ENCODE results near the gene ASB18. TPM values are rescaled to one million over a fixed set of nuclear protein-coding genes. Genes with fewer than 3 reads are reported as not detected.
"Not testable (repeated sequence)": the region's sequence is repeated elsewhere in the genome, so short reads cannot be mapped to it uniquely, and the experiment has no call there.

The ASB18 gene
- total RNA-seq, 2 experiments from 2014 or later, result not detected

- DNase-seq; POLR2A ChIA-PET; H3K4me3 Mint-ChIP-seq; H3K27ac Mint-ChIP-seq; H3K27me3 Mint-ChIP-seq; CTCF ChIA-PET; H3K4me1 Mint-ChIP-seq; H3K36me3 Mint-ChIP-seq (ENCODE audit: low read depth): not testable (repeated sequence)
- H3K9me3 Mint-ChIP-seq, result peaks cover 13% of the 10 kb centered on the region
Measured at GRCh38 chr2:236269876-236270275, 5.7 kb upstream of the ASB18 start.

- H3K4me3 Mint-ChIP-seq, result no peak overlapping the region
- H3K27me3 Mint-ChIP-seq, result peaks cover 2% of the 10 kb centered on the region
- DNase-seq, result no peak
- H3K27ac Mint-ChIP-seq, result no peak overlapping the region
- peaks cover 8% of the 10 kb centered on the region for H3K9me3 Mint-ChIP-seq
- H3K4me1 Mint-ChIP-seq, result no peaks in the 10 kb centered on the region
- POLR2A ChIA-PET, result no interaction called here
- CTCF ChIA-PET, result no interaction called here
- no peaks in the 10 kb centered on the region for H3K36me3 Mint-ChIP-seq (ENCODE audit: low read depth)
Measured at GRCh38 chr2:236265675-236266074, 1.5 kb upstream of the ASB18 start.

- H3K4me1 Mint-ChIP-seq, result no peaks in the 10 kb centered on the region
- no peaks in the 10 kb centered on the region for H3K9me3 Mint-ChIP-seq
- ChIA-PET CTCF (no interaction called here), POLR2A (no interaction called here)
- DNase-seq, result no peak
- H3K36me3 Mint-ChIP-seq (ENCODE audit: low read depth), result no peaks in the 10 kb centered on the region
- peaks cover 2% of the 10 kb centered on the region for H3K27me3 Mint-ChIP-seq
- H3K4me3 Mint-ChIP-seq, result no peak overlapping the region
- H3K27ac Mint-ChIP-seq, result no peak overlapping the region
Measured at GRCh38 chr2:236262238-236262637, 2.0 kb downstream of the ASB18 start.

GRCh38 chr2:236261452-236261851 is 2.8 kb downstream of the ASB18 start:
- no peaks in the 10 kb centered on the region for H3K9me3 Mint-ChIP-seq
- no peaks in the 10 kb centered on the region for H3K36me3 Mint-ChIP-seq (ENCODE audit: low read depth)
- CTCF ChIA-PET, result no interaction called here
- peaks cover 2% of the 10 kb centered on the region for H3K27me3 Mint-ChIP-seq
- no peaks in the 10 kb centered on the region for H3K4me1 Mint-ChIP-seq
- no peak overlapping the region for H3K27ac Mint-ChIP-seq
- DNase-seq, result no peak
- no peak overlapping the region for H3K4me3 Mint-ChIP-seq
- POLR2A ChIA-PET, result no interaction called here

GRCh38 chr2:236259371-236259770 is 4.8 kb downstream of the ASB18 start:
- H3K4me1 Mint-ChIP-seq, result no peaks in the 10 kb centered on the region
- H3K27me3 Mint-ChIP-seq, result peaks cover 2% of the 10 kb centered on the region
- no peak overlapping the region for H3K27ac Mint-ChIP-seq

GRCh38 chr2:236257575-236257974 is 6.6 kb downstream of the ASB18 start:
- ChIA-PET CTCF (no interaction called here), POLR2A (no interaction called here)
- Mint-ChIP-seq H3K36me3 (ENCODE audit: low read depth) (no peaks in the 10 kb centered on the region), H3K4me1 (no peaks in the 10 kb centered on the region), H3K9me3 (no peaks in the 10 kb centered on the region), H3K27me3 (peaks cover 2% of the 10 kb centered on the region), H3K4me3 (no peak overlapping the region), H3K27ac (no peak overlapping the region)
- DNase-seq, result no peak

More at GRCh38 chr2:236259371-236259770, 4.8 kb downstream of the ASB18 start:
- ChIA-PET CTCF (no interaction called here), POLR2A (no interaction called here)
- H3K36me3 Mint-ChIP-seq (ENCODE audit: low read depth), result no peaks in the 10 kb centered on the region
- H3K9me3 Mint-ChIP-seq, result no peaks in the 10 kb centered on the region
- no peak for DNase-seq
- no peak overlapping the region for H3K4me3 Mint-ChIP-seq

- peaks cover 2% of the 10 kb centered on the region for H3K27me3 Mint-ChIP-seq
- DNase-seq, result no peak
- ChIA-PET CTCF (no interaction called here), POLR2A (no interaction called here)
- no peak overlapping the region for H3K27ac Mint-ChIP-seq
- H3K4me1 Mint-ChIP-seq, result no peaks in the 10 kb centered on the region
- no peaks in the 10 kb centered on the region for H3K36me3 Mint-ChIP-seq (ENCODE audit: low read depth)
- H3K4me3 Mint-ChIP-seq, result no peak overlapping the region
- H3K9me3 Mint-ChIP-seq, result no peaks in the 10 kb centered on the region
Measured at GRCh38 chr2:236257136-236257535, 7.1 kb downstream of the ASB18 start.

- CTCF ChIA-PET, result no interaction called here
- no peak overlapping the region for H3K27ac Mint-ChIP-seq
- H3K27me3 Mint-ChIP-seq, result peaks cover 2% of the 10 kb centered on the region
- POLR2A ChIA-PET, result no interaction called here
- H3K4me3 Mint-ChIP-seq, result no peak overlapping the region
- no peaks in the 10 kb centered on the region for H3K9me3 Mint-ChIP-seq
- no peaks in the 10 kb centered on the region for H3K4me1 Mint-ChIP-seq
- no peak for DNase-seq
- no peaks in the 10 kb centered on the region for H3K36me3 Mint-ChIP-seq (ENCODE audit: low read depth)
Measured at GRCh38 chr2:236256366-236256985, 7.7 kb downstream of the ASB18 start.

- Mint-ChIP-seq H3K27ac (no peak overlapping the region), H3K27me3 (peaks cover 2% of the 10 kb centered on the region), H3K36me3 (ENCODE audit: low read depth) (no peaks in the 10 kb centered on the region), H3K9me3 (no peaks in the 10 kb centered on the region), H3K4me3 (no peak overlapping the region), H3K4me1 (no peaks in the 10 kb centered on the region)
- ChIA-PET POLR2A (no interaction called here), CTCF (no interaction called here)
- DNase-seq, result no peak
Measured at GRCh38 chr2:236254674-236255073, 9.5 kb downstream of the ASB18 start.

GRCh38 chr2:236254001-236254400 is 10.2 kb downstream of the ASB18 start:
- peaks cover 2% of the 10 kb centered on the region for H3K27me3 Mint-ChIP-seq
- no peaks in the 10 kb centered on the region for H3K9me3 Mint-ChIP-seq
- ChIA-PET POLR2A (no interaction called here), CTCF (no interaction called here)
- H3K4me3 Mint-ChIP-seq, result no peak overlapping the region
- H3K4me1 Mint-ChIP-seq, result no peaks in the 10 kb centered on the region
- no peaks in the 10 kb centered on the region for H3K36me3 Mint-ChIP-seq (ENCODE audit: low read depth)
- DNase-seq, result no peak
- H3K27ac Mint-ChIP-seq, result no peak overlapping the region

GRCh38 chr2:236252602-236253001 is 11.6 kb downstream of the ASB18 start:
- Mint-ChIP-seq H3K4me3 (no peak overlapping the region), H3K27me3 (peaks cover 2% of the 10 kb centered on the region), H3K36me3 (ENCODE audit: low read depth) (no peaks in the 10 kb centered on the region), H3K4me1 (no peaks in the 10 kb centered on the region), H3K27ac (no peak overlapping the region), H3K9me3 (no peaks in the 10 kb centered on the region)
- ChIA-PET POLR2A (no interaction called here), CTCF (no interaction called here)
- no peak for DNase-seq

GRCh38 chr2:236250909-236251579 is 13.2 kb downstream of the ASB18 start:
- no peak for DNase-seq
- no peaks in the 10 kb centered on the region for H3K36me3 Mint-ChIP-seq (ENCODE audit: low read depth)
- POLR2A ChIA-PET, result no interaction called here
- H3K27me3 Mint-ChIP-seq, result peaks cover 2% of the 10 kb centered on the region
- CTCF ChIA-PET, result no interaction called here
- no peaks in the 10 kb centered on the region for H3K9me3 Mint-ChIP-seq
- no peak overlapping the region for H3K27ac Mint-ChIP-seq
- H3K4me1 Mint-ChIP-seq, result no peaks in the 10 kb centered on the region
- no peak overlapping the region for H3K4me3 Mint-ChIP-seq

GRCh38 chr2:236250286-236250685 is 13.9 kb downstream of the ASB18 start:
- Mint-ChIP-seq H3K27me3 (peaks cover 2% of the 10 kb centered on the region), H3K27ac (no peak overlapping the region), H3K4me3 (no peak overlapping the region), H3K9me3 (no peaks in the 10 kb centered on the region), H3K36me3 (ENCODE audit: low read depth) (no peaks in the 10 kb centered on the region), H3K4me1 (no peaks in the 10 kb centered on the region)
- CTCF ChIA-PET, result no interaction called here
- no peak for DNase-seq
- POLR2A ChIA-PET, result no interaction called here

GRCh38 chr2:236249066-236249465 is 15.1 kb downstream of the ASB18 start:
- H3K4me3 Mint-ChIP-seq, result no peak overlapping the region
- no peaks in the 10 kb centered on the region for H3K4me1 Mint-ChIP-seq
- ChIA-PET POLR2A (no interaction called here), CTCF (no interaction called here)
- H3K27ac Mint-ChIP-seq, result no peak overlapping the region
- H3K36me3 Mint-ChIP-seq (ENCODE audit: low read depth), result no peaks in the 10 kb centered on the region
- H3K9me3 Mint-ChIP-seq, result no peaks in the 10 kb centered on the region
- peaks cover 2% of the 10 kb centered on the region for H3K27me3 Mint-ChIP-seq
- DNase-seq, result no peak

All from activated CD4-positive, alpha-beta memory T cell treated with anti-CD3 and anti-CD28 coated beads, Interleukin-2, amount 10 ng/mL, durations not matched to agents 7 days and 5 days (primary cell).